Cardiac muscle cell (in vitro differentiated cells and primary cell): Measurements from ENCODE around the gene ZPR1. TPM values are rescaled to one million over a fixed set of nuclear protein-coding genes. Genes with fewer than 3 reads are reported as not detected.

Experiments
- DNase-seq, 2 donors: peaks; one replicate each; pipeline versions ENCODE4 v3.0.0 to v3.0.0-alpha.2; 2010 to 2017; ENCODE audit warnings: low read depth in 1 of 2, low spot score in 1 of 2
- H3K27ac ChIP-seq: fragments of 200-600 bp; sonication (generic); 2 replicates; pipeline ENCODE4 v1.5.1; 2016
- H3K27me3 ChIP-seq: fragments of 200-600 bp; sonication (generic); 2 replicates; pipeline ENCODE4 v1.6.0; 2016; ENCODE audit warnings: control low read depth
- H3K36me3 ChIP-seq: fragments of 200-600 bp; sonication (generic); 2 replicates; pipeline ENCODE4 v1.5.1; 2016; ENCODE audit warnings: control low read depth
- H3K4me1 ChIP-seq: fragments of 200-600 bp; sonication (generic); 2 replicates; pipeline ENCODE4 v1.8.1; 2017; ENCODE audit warnings: low read depth, mild to moderate bottlenecking, mixed run types
- H3K4me3 ChIP-seq: fragments of 200-600 bp; sonication (generic); 2 replicates; pipeline ENCODE4 v1.5.1; 2016; ENCODE audit warnings: mild to moderate bottlenecking
- H3K9me3 ChIP-seq: fragments of 200-600 bp; sonication (generic); 2 replicates; pipeline ENCODE4 v1.5.1; 2017; ENCODE audit warnings: low read depth, mild to moderate bottlenecking, control low read depth
- polyA plus RNA-seq: library from polyadenylated mRNA; unstranded; fragments of >200 nt; fragmentation: Nextera tagmentation; extraction: Ambion mirVana; gene quantifications from 2 replicates; pipeline ENCODE4 v1.2.1, GENCODE V29; 2016
- total RNA-seq: library from RNA; depleted of rRNA; stranded (reverse); fragments of >200 nt; gene quantifications from 2 replicates; pipeline ENCODE4 v1.2.3, GENCODE V29; 2016
- TF ChIP-seq, protein P1 (sequence below): IDR thresholded peaks from 2 replicates; pipeline ENCODE4 v1.5.1; 2012; ENCODE audit warnings: low read depth, mild to moderate bottlenecking, low read length

The ZPR1 gene
- total and polyA plus RNA-seq, 2 experiments from 2014 or later, result 21.4 to 43.9 TPM

DNA sequence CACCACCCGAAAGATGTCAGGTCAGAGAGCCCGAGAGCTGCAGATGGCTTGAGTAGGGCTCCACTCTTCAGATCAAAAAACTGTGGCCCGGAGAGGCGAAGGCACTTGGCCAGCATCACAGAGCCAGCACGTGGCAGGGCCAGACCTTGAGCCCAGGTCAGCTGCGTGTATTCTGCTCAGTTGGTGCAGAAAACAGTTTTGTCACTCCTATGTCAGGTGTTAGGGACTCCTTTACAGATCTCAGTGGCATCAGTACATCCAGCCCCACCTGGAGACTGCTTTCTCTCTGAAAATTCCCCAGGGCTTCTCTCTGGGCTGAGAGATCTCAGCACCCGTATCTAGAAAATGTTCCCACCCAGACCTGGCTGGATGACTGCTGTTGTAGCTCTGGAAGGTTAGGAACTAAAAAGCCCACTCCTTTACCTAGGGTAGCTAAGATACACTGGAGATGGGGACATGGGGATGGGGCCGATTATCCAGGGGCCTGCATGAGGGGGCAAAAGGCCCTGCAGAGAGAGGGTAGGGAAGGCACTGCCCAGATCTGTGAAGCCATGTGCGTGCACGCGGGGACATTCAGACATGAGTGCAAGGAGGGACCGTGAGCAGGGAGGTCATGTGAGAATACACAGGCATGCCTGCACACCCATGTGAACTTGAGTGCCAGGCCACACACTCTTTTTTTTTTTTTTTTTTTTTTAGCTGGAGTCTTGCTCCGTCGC lies 46.2 kb upstream of the ZPR1 start:
- DNase-seq, result no peak
- Histone ChIP-seq H3K27ac (no peak overlapping the region), H3K9me3 (no peaks in the 10 kb centered on the region), H3K36me3 (no peaks in the 10 kb centered on the region), H3K4me3 (no peak overlapping the region), H3K27me3 (no peaks in the 10 kb centered on the region), H3K4me1 (peaks cover 41% of the 10 kb centered on the region)
- TF ChIP-seq, protein P1, sequence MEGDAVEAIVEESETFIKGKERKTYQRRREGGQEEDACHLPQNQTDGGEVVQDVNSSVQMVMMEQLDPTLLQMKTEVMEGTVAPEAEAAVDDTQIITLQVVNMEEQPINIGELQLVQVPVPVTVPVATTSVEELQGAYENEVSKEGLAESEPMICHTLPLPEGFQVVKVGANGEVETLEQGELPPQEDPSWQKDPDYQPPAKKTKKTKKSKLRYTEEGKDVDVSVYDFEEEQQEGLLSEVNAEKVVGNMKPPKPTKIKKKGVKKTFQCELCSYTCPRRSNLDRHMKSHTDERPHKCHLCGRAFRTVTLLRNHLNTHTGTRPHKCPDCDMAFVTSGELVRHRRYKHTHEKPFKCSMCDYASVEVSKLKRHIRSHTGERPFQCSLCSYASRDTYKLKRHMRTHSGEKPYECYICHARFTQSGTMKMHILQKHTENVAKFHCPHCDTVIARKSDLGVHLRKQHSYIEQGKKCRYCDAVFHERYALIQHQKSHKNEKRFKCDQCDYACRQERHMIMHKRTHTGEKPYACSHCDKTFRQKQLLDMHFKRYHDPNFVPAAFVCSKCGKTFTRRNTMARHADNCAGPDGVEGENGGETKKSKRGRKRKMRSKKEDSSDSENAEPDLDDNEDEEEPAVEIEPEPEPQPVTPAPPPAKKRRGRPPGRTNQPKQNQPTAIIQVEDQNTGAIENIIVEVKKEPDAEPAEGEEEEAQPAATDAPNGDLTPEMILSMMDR, result no peak

DNA sequence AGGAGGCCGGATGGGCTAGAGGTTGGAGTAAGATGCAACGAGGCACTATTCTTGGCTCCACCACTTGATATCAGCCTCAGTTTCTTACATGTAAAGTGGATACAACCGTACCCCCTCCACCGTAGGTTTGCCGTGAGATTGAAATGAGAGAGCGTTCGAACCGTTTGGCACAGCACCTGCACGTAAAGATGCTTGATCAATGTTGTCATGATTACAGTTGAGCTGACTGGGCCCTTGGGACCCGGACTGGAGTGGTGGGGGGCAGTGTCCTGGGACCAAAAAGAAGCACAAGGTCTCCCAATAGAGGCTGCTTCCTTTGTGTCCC lies 45.6 kb upstream of the ZPR1 start:
- Histone ChIP-seq H3K4me3 (no peak overlapping the region), H3K27me3 (no peaks in the 10 kb centered on the region), H3K9me3 (no peaks in the 10 kb centered on the region), H3K27ac (no peak overlapping the region), H3K4me1 (peaks cover 46% of the 10 kb centered on the region), H3K36me3 (no peaks in the 10 kb centered on the region)
- TF ChIP-seq, protein P1, result no peak
- DNase-seq, result no peak

DNA sequence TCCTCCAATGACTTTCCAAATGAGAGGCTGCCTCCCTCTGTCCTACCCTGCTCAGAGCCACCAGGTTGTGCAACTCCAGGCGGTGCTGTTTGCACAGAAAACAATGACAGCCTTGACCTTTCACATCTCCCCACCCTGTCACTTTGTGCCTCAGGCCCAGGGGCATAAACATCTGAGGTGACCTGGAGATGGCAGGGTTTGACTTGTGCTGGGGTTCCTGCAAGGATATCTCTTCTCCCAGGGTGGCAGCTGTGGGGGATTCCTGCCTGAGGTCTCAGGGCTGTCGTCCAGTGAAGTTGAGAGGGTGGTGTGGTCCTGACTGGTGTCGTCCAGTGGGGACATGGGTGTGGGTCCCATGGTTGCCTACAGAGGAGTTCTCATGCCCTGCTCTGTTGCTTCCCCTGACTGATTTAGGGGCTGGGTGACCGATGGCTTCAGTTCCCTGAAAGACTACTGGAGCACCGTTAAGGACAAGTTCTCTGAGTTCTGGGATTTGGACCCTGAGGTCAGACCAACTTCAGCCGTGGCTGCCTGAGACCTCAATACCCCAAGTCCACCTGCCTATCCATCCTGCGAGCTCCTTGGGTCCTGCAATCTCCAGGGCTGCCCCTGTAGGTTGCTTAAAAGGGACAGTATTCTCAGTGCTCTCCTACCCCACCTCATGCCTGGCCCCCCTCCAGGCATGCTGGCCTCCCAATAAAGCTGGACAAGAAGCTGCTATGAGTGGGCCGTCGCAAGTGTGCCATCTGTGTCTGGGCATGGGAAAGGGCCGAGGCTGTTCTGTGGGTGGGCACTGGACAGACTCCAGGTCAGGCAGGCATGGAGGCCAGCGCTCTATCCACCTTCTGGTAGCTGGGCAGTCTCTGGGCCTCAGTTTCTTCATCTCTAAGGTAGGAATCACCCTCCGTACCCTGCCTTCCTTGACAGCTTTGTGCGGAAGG lies 44.8 kb upstream of the ZPR1 start:
- no peaks in the 10 kb centered on the region for H3K27me3 ChIP-seq
- DNase-seq, result no peak
- no peaks in the 10 kb centered on the region for H3K9me3 ChIP-seq
- H3K27ac ChIP-seq, result no peak overlapping the region
- no peak overlapping the region for H3K4me3 ChIP-seq
- no peaks in the 10 kb centered on the region for H3K36me3 ChIP-seq
- peaks cover 41% of the 10 kb centered on the region for H3K4me1 ChIP-seq
- TF ChIP-seq, protein P1, result no peak

DNA sequence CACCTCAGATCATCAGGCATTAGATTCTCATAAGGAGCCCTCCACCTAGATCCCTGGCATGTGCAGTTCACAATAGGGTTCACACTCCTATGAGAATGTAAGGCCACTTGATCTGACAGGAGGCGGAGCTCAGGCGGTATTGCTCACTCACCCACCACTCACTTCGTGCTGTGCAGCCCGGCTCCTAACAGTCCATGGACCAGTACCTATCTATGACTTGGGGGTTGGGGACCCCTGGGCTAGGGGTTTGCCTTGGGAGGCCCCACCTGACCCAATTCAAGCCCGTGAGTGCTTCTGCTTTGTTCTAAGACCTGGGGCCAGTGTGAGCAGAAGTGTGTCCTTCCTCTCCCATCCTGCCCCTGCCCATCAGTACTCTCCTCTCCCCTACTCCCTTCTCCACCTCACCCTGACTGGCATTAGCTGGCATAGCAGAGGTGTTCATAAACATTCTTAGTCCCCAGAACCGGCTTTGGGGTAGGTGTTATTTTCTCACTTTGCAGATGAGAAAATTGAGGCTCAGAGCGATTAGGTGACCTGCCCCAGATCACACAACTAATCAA lies 44.0 kb upstream of the ZPR1 start:
- H3K36me3 ChIP-seq, result no peaks in the 10 kb centered on the region
- H3K27me3 ChIP-seq, result no peaks in the 10 kb centered on the region
- H3K4me1 ChIP-seq, result peaks cover 37% of the 10 kb centered on the region
- TF ChIP-seq, protein P1, result no peak
- H3K4me3 ChIP-seq, result no peak overlapping the region
- H3K27ac ChIP-seq, result no peak overlapping the region
- no peaks in the 10 kb centered on the region for H3K9me3 ChIP-seq
- DNase-seq, result no peak

DNA sequence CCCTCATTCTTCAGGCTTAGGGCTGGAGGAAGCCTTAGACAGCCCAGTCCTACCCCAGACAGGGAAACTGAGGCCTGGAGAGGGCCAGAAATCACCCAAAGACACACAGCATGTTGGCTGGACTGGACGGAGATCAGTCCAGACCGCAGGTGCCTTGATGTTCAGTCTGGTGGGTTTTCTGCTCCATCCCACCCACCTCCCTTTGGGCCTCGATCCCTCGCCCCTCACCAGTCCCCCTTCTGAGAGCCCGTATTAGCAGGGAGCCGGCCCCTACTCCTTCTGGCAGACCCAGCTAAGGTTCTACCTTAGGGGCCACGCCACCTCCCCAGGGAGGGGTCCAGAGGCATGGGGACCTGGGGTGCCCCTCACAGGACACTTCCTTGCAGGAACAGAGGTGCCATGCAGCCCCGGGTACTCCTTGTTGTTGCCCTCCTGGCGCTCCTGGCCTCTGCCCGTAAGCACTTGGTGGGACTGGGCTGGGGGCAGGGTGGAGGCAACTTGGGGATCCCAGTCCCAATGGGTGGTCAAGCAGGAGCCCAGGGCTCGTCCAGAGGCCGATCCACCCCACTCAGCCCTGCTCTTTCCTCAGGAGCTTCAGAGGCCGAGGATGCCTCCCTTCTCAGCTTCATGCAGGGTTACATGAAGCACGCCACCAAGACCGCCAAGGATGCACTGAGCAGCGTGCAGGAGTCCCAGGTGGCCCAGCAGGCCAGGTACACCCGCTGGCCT lies 42.5 kb upstream of the ZPR1 start:
- H3K27me3 ChIP-seq, result no peaks in the 10 kb centered on the region
- no peaks in the 10 kb centered on the region for H3K9me3 ChIP-seq
- no peak overlapping the region for H3K27ac ChIP-seq
- TF ChIP-seq, protein P1, result no peak
- no peak overlapping the region for H3K4me3 ChIP-seq
- no peaks in the 10 kb centered on the region for H3K36me3 ChIP-seq
- peaks cover 32% of the 10 kb centered on the region for H3K4me1 ChIP-seq
- no peak for DNase-seq
